ENCODE data around the gene PSMD4.
"Not testable (repeated sequence)": the region's sequence is repeated elsewhere in the genome, so short reads cannot be mapped to it uniquely, and the experiment has no call there.

PSMD4 gene

GRCh38 chr1:151273924-151274466 lies 19.5 kb downstream of the PSMD4 start:
- no peak for DNase-seq (ENCODE audit: low spot score)

GRCh38 chr1:151275341-151275740 lies 20.8 kb downstream of the PSMD4 start:
- not testable (repeated sequence) for DNase-seq (ENCODE audit: low spot score)

- no peak for DNase-seq (ENCODE audit: low spot score)
Measured at GRCh38 chr1:151277249-151277648, 22.7 kb downstream of the PSMD4 start.

- DNase-seq (ENCODE audit: low spot score) = peak; percentile 97
Measured at GRCh38 chr1:151281225-151281968, 26.9 kb downstream of the PSMD4 start.

GRCh38 chr1:151281969-151282882 lies 27.7 kb downstream of the PSMD4 start, which contains the start of gene ZNF687:
TSS of gene ZNF687 (plus strand) at chr1:151282299. CDS start at chr1:151286292, 3,993 bp downstream.
- peak; percentile 98 for DNase-seq (ENCODE audit: low spot score)

GRCh38 chr1:151282883-151283725 lies 28.6 kb downstream of the PSMD4 start:
- peak; percentile 8 for DNase-seq (ENCODE audit: low spot score)

GRCh38 chr1:151284013-151284577 lies 29.6 kb downstream of the PSMD4 start:
- no peak for DNase-seq (ENCODE audit: low spot score)

GRCh38 chr1:151286619-151287340 lies 32.2 kb downstream of the PSMD4 start:
- DNase-seq (ENCODE audit: low spot score) = no peak

- no peak for DNase-seq (ENCODE audit: low spot score)
Measured at GRCh38 chr1:151287341-151287699, 32.8 kb downstream of the PSMD4 start.

- DNase-seq (ENCODE audit: low spot score) = no peak
Measured at GRCh38 chr1:151287767-151288500, 33.4 kb downstream of the PSMD4 start.

GRCh38 chr1:151288502-151288901 lies 34.0 kb downstream of the PSMD4 start:
- no peak for DNase-seq (ENCODE audit: low spot score)

GRCh38 chr1:151289080-151289935 lies 34.8 kb downstream of the PSMD4 start:
- DNase-seq (ENCODE audit: low spot score) = no peak

GRCh38 chr1:151289991-151290708 lies 35.6 kb downstream of the PSMD4 start:
- DNase-seq (ENCODE audit: low spot score) = no peak

GRCh38 chr1:151290709-151291303 lies 36.3 kb downstream of the PSMD4 start:
- DNase-seq (ENCODE audit: low spot score) = no peak

GRCh38 chr1:151292207-151293030 lies 37.9 kb downstream of the PSMD4 start:
- DNase-seq (ENCODE audit: low spot score) = no peak

- DNase-seq (ENCODE audit: low spot score) = no peak
Measured at GRCh38 chr1:151293093-151293492, 38.6 kb downstream of the PSMD4 start.

Data from COLO829 (cell line).